ENCODE data around the gene ADPRH.

ADPRH gene

DNA sequence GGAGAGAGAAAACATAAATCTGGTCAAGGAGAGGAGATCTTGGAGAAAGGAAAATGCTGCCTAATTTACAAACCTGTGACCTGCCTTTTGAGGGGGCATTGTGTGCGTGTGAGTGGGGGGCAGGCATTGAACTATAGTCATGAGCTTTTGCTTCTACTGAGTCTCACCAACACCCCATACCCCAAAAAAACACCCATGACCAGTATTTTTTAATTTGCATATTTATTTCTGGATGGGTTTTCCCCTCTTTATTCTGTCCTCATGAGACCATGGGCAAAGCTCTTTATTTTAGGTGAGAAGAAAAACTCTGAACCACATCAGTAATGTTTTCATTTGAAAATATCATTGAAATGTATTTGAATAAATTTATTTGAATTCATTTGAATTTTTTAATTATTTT, 40.5 kb upstream of the ADPRH start:
- ChIA-PET CTCF (interaction anchor here (1.0 to 1.7 kb wide), 5 partner anchors 12 to 36 kb away, joined by 3 to 6 read pairs (median 3); no protein-coding TSS in a partner anchor), POLR2A (interaction anchor here (0.7 kb wide), 2 partner anchors 8 to 81 kb away, joined by 3 read pairs; no protein-coding TSS in a partner anchor)
- DNase-seq (ENCODE audit: extremely low spot score) = no peak
- TF ChIP-seq, protein P1, sequence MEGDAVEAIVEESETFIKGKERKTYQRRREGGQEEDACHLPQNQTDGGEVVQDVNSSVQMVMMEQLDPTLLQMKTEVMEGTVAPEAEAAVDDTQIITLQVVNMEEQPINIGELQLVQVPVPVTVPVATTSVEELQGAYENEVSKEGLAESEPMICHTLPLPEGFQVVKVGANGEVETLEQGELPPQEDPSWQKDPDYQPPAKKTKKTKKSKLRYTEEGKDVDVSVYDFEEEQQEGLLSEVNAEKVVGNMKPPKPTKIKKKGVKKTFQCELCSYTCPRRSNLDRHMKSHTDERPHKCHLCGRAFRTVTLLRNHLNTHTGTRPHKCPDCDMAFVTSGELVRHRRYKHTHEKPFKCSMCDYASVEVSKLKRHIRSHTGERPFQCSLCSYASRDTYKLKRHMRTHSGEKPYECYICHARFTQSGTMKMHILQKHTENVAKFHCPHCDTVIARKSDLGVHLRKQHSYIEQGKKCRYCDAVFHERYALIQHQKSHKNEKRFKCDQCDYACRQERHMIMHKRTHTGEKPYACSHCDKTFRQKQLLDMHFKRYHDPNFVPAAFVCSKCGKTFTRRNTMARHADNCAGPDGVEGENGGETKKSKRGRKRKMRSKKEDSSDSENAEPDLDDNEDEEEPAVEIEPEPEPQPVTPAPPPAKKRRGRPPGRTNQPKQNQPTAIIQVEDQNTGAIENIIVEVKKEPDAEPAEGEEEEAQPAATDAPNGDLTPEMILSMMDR (IDR thresholded peaks at IDR 0.05; ENCODE audit: control extremely low read depth, extremely low read depth, low read depth, missing control alignments) = no peak

DNA sequence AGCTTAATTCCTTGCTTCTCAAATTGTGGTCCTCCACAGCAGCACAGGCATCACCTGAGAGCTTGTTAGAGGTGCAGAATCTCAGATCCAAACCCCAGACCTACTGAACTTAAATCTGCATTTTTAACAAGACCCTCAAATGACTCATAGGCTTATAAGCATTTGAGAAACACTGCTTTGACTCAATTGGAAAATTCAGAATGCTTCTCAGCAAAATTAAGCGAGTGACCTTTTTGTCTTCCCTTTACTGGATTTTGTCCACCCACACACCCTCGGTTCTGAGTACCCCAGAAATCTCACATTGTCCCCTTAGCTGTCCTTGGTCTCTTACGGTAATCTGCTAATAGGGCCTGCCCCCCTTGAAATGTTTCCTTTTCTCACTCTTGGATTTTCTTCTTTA, 37.7 kb upstream of the ADPRH start:
- ChIA-PET POLR2A (interaction anchor here (0.5 to 0.8 kb wide), 3 partner anchors 9 to 78 kb away, joined by 3 read pairs; partner anchors contain the start of gene TMEM39A), CTCF (interaction anchor here (1.0 to 3.4 kb wide), 3 partner anchors 9 to 24 kb away, joined by 3 to 18 read pairs (median 4); partner anchors contain the start of gene CD80)
- TF ChIP-seq, protein P1 (IDR thresholded peaks at IDR 0.05; ENCODE audit: control extremely low read depth, extremely low read depth, low read depth, missing control alignments) = no peak
- no peak for DNase-seq (ENCODE audit: extremely low spot score)

DNA sequence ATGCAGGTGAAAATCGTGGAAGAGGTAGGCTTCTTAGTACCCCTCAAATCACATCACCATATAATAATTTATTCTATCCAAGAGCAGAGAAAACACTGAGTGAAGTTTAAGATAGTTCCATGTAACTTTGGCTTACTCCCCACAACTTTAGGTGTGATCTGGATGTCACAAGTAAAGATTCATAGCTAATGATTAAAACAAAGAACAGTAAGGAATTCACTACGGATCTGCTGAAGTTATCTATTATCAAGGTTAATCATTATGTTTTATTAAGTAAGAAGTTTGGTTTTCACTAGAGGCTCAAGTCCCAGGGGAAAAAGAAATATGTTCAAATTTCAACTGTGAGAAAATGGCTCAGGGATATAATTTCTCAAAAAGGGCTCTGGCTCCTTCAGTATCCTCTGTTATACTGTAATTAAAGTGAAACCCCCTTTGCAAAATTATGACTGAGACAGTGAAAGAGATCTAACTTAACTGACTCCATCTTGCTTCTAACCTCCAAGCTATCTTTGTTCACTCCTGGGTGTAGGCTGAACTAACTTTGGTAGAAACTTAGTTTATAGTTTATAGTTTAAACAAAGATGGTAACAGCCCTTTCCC, 37.0 kb upstream of the ADPRH start:
- TF ChIP-seq, protein P1 (IDR thresholded peaks at IDR 0.05; ENCODE audit: control extremely low read depth, extremely low read depth, low read depth, missing control alignments) = no peak
- DNase-seq (ENCODE audit: extremely low spot score) = no peak
- POLR2A ChIA-PET = interaction anchor here (0.5 kb wide), 1 partner anchor 18 kb away, joined by 3 read pairs; no protein-coding TSS in a partner anchor
- CTCF ChIA-PET = interaction anchor here (1.0 to 3.4 kb wide), 3 partner anchors 8 to 17 kb away, joined by 3 to 18 read pairs (median 4); partner anchors contain the start of gene CD80

DNA sequence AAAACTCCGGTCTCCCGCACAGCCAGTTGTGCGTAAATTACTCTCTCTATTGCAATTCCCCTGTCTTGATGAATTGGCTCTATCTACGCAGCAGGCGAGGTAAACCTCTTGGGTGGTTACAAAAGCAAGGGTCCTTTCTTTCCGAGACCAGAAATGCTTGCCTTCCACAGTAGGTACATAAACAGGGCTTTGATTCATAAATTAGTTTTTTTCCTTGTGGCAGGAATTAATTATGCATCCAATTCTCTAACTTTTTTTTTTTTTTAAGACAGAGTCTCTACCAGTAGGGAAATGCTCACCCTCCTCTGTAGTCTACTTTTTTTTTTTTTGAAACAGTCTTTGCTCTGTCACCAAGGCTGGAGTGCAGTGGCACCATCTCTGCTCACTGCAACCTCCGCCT, 36.1 kb upstream of the ADPRH start:
- POLR2A ChIA-PET = interaction anchor here (0.7 kb wide), 1 partner anchor 9 kb away, joined by 3 read pairs; no protein-coding TSS in a partner anchor

DNA sequence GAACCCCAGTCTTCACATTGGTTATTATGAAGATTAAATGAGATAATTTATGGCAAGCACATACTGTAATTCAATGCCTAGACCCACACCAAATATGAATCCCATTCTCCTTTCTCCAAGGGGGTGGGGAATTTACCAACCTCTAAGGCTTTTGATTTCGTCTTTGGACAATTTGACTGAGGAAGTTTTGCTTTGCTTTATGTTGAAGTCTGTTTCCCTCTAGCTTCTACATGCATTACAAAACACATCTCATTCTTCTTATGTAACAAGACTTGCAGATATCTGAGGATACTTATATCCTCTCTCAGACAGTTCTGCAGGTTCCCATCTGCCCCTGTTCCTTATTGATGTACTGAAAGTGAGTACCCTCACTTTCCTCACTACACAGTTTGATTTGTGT, 32.1 kb upstream of the ADPRH start:
- ChIA-PET CTCF (no interaction called here), POLR2A (interaction anchor here (1.2 kb wide), 1 partner anchor 11 kb away, joined by 5 read pairs; no protein-coding TSS in a partner anchor)
- TF ChIP-seq, protein P1 (IDR thresholded peaks at IDR 0.05; ENCODE audit: control extremely low read depth, extremely low read depth, low read depth, missing control alignments) = no peak
- no peak for DNase-seq (ENCODE audit: extremely low spot score)

More for the DNA sequence above, 36.1 kb upstream of the ADPRH start:
- DNase-seq (ENCODE audit: extremely low spot score) = no peak
- CTCF ChIA-PET = interaction anchor here (1.1 to 3.4 kb wide), 2 partner anchors 11 to 16 kb away, joined by 4 to 18 read pairs; partner anchors contain the start of gene CD80
- TF ChIP-seq, protein P1 (IDR thresholded peaks at IDR 0.05; ENCODE audit: control extremely low read depth, extremely low read depth, low read depth, missing control alignments) = no peak

DNA sequence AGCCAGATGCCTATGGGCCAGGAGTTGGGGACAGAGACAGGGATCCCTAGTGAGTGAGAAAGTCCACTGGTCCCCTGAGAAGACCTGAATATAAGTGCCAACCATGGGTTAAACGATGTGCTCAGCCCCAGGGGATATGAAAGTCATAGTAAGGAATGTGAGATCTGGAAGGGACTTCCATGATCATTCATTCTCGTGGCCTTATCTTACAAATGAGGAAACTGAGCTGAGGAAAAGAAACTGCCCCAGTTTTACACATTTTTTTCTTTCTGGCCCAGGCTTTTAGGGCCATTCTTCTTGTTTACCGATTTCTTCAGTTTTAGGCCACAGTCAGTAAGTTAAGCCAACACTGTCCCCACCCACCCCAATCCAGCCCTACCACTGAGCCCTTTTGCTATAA, 31.0 kb upstream of the ADPRH start:
- ChIA-PET POLR2A (no interaction called here), CTCF (interaction anchor here (1.3 kb wide), 1 partner anchor 9 kb away, joined by 3 read pairs; no protein-coding TSS in a partner anchor)
- TF ChIP-seq, protein P1 (IDR thresholded peaks at IDR 0.05; ENCODE audit: control extremely low read depth, extremely low read depth, low read depth, missing control alignments) = no peak
- DNase-seq (ENCODE audit: extremely low spot score) = no peak

All from GM10248 (cell line).